Glutamatergic neuron (in vitro differentiated cells): ENCODE results near the gene OVOL1. TPM values are rescaled to one million over a fixed set of nuclear protein-coding genes. Genes with fewer than 3 reads are reported as not detected.
"Not testable (repeated sequence)": the region's sequence is repeated elsewhere in the genome, so short reads cannot be mapped to it uniquely, and the experiment has no call there.

Experiments used
- DNase-seq: peaks from one replicate; pipeline ENCODE4 v3.0.0; 2022
- H3K27ac Mint-ChIP-seq: one replicate; pipeline ENCODE4 v1.8.0; 2020; ENCODE audit warnings: mild to moderate bottlenecking, mixed read lengths, inconsistent platforms; ENCODE audit not compliant: unreplicated experiment
- H3K27me3 Mint-ChIP-seq: one replicate; pipeline ENCODE4 v1.8.0; 2020; ENCODE audit warnings: mild to moderate bottlenecking, moderate library complexity, mixed read lengths, inconsistent platforms; ENCODE audit not compliant: unreplicated experiment
- H3K36me3 Mint-ChIP-seq: one replicate; pipeline ENCODE4 v1.8.0; 2020; ENCODE audit warnings: mild to moderate bottlenecking, mixed read lengths, inconsistent platforms; ENCODE audit not compliant: unreplicated experiment
- H3K4me1 Mint-ChIP-seq: one replicate; pipeline ENCODE4 v1.8.0; 2020; ENCODE audit warnings: mild to moderate bottlenecking, low read depth, mixed read lengths, inconsistent platforms; ENCODE audit not compliant: unreplicated experiment
- H3K4me3 Mint-ChIP-seq: one replicate; pipeline ENCODE4 v1.8.0; 2020; ENCODE audit warnings: mild to moderate bottlenecking, mixed read lengths, inconsistent platforms; ENCODE audit not compliant: unreplicated experiment
- H3K9me3 Mint-ChIP-seq: one replicate; pipeline ENCODE4 v1.8.0; 2020; ENCODE audit warnings: mild to moderate bottlenecking, moderate library complexity, mixed read lengths, inconsistent platforms; ENCODE audit not compliant: unreplicated experiment
- CTCF ChIP-seq: fragments of 200-600 bp; sonication (generic); IDR thresholded peaks from one replicate; pipeline ENCODE4 v1.5.0; 2021; ENCODE audit not compliant: partially characterized antibody, unreplicated experiment
- total RNA-seq: library from RNA; stranded (reverse); fragmentation: NEBNext Ultra II Directional; extraction: Animal tissue kit (Norgen Biotek cat#: 25700); gene quantifications from one replicate; pipeline ENCODE4 v1.2.1, GENCODE V29; 2021; ENCODE audit not compliant: unreplicated experiment

OVOL1 gene
- total RNA-seq, 1 donor from 2014 or later, result not detected

- H3K27ac Mint-ChIP-seq, result no peak overlapping the region
- no peak for TF ChIP-seq CTCF
- no peaks in the 10 kb centered on the region for H3K4me1 Mint-ChIP-seq
- no peak overlapping the region for H3K4me3 Mint-ChIP-seq
- no peaks in the 10 kb centered on the region for H3K36me3 Mint-ChIP-seq
- peaks cover 1% of the 10 kb centered on the region for H3K27me3 Mint-ChIP-seq
- DNase-seq, result no peak
- H3K9me3 Mint-ChIP-seq, result peaks cover 1% of the 10 kb centered on the region
These were observed 36.1 kb downstream of the OVOL1 start for GRCh38 chr11:65822776-65823528.

- no peaks in the 10 kb centered on the region for H3K4me1 Mint-ChIP-seq
- no peaks in the 10 kb centered on the region for H3K36me3 Mint-ChIP-seq
- no peak for DNase-seq
- H3K9me3 Mint-ChIP-seq, result peaks cover 3% of the 10 kb centered on the region
- TF ChIP-seq CTCF, result no peak
- no peak overlapping the region for H3K4me3 Mint-ChIP-seq
- H3K27me3 Mint-ChIP-seq, result peaks cover 9% of the 10 kb centered on the region
- no peak overlapping the region for H3K27ac Mint-ChIP-seq
These were observed 40.3 kb downstream of the OVOL1 start for GRCh38 chr11:65826984-65827735.

GRCh38 chr11:65829459-65829858 lies 42.6 kb downstream of the OVOL1 start:
- no peak for TF ChIP-seq CTCF
- Mint-ChIP-seq H3K27me3 (peaks cover 10% of the 10 kb centered on the region), H3K9me3 (peaks cover 6% of the 10 kb centered on the region), H3K36me3 (no peaks in the 10 kb centered on the region), H3K4me1 (no peaks in the 10 kb centered on the region), H3K4me3 (no peak overlapping the region), H3K27ac (no peak overlapping the region)
- DNase-seq, result no peak

- H3K4me1 Mint-ChIP-seq, H3K9me3 Mint-ChIP-seq, H3K36me3 Mint-ChIP-seq, DNase-seq, H3K27me3 Mint-ChIP-seq, H3K27ac Mint-ChIP-seq: not testable (repeated sequence)
- H3K4me3 Mint-ChIP-seq, result peak overlapping the region; percentile 44
These were observed 45.4 kb downstream of the OVOL1 start for GRCh38 chr11:65832231-65832630.

- TF ChIP-seq CTCF, result no peak
- Mint-ChIP-seq H3K36me3 (no peaks in the 10 kb centered on the region), H3K27ac (peak within 1 kb of the TSS; percentile 65), H3K27me3 (peaks cover 9% of the 10 kb centered on the region), H3K4me3 (no peak within 1 kb of the TSS), H3K9me3 (peaks cover 6% of the 10 kb centered on the region), H3K4me1 (no peaks in the 10 kb centered on the region)
- DNase-seq, result peak; percentile 98
These were observed 46.6 kb downstream of the OVOL1 start, which contains the start of gene SNX32 for GRCh38 chr11:65833297-65834030. Gene SNX32 (plus strand): TSS chr11:65833963. CDS start chr11:65834066, 103 bp downstream.
